ENCODE data around the gene MYO16.

The MYO16 gene

DNA sequence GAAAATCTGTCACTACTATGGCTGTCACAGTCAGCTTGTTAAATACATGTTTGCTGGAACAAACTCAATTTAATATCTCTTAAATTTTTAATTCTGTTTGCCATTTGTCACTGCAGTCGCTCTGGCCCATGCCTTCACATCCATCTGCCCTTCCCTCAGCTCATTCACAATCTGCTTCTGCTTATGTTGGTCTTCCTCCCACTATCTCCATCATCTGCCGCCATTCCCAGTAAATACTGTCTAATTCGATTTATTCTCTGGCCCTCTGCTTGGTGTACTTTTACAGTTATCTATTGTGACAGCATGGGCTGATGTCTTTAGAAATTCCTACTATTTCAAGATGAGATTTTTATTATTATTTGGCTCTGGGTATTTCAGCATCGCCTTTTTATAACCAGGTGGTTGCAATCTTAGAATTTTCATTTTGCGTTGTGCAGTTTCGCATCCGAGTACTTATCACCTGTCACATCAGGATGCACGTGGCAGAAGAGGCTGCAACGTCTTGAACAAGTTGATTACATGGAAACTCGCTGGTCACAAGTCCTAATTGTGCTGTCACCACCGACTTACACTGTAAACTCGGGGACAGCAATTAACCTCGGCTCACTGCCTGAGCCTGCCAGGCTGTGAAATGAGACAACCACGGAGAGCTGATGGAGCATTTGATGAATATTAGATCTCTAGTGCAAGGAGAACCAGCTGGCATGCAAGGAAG, 158.4 kb downstream of the MYO16 start:
- no peak overlapping the region for H3K27ac ChIP-seq
- TF ChIP-seq, protein P1, sequence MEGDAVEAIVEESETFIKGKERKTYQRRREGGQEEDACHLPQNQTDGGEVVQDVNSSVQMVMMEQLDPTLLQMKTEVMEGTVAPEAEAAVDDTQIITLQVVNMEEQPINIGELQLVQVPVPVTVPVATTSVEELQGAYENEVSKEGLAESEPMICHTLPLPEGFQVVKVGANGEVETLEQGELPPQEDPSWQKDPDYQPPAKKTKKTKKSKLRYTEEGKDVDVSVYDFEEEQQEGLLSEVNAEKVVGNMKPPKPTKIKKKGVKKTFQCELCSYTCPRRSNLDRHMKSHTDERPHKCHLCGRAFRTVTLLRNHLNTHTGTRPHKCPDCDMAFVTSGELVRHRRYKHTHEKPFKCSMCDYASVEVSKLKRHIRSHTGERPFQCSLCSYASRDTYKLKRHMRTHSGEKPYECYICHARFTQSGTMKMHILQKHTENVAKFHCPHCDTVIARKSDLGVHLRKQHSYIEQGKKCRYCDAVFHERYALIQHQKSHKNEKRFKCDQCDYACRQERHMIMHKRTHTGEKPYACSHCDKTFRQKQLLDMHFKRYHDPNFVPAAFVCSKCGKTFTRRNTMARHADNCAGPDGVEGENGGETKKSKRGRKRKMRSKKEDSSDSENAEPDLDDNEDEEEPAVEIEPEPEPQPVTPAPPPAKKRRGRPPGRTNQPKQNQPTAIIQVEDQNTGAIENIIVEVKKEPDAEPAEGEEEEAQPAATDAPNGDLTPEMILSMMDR (IDR thresholded peaks at IDR 0.05) = no peak

DNA sequence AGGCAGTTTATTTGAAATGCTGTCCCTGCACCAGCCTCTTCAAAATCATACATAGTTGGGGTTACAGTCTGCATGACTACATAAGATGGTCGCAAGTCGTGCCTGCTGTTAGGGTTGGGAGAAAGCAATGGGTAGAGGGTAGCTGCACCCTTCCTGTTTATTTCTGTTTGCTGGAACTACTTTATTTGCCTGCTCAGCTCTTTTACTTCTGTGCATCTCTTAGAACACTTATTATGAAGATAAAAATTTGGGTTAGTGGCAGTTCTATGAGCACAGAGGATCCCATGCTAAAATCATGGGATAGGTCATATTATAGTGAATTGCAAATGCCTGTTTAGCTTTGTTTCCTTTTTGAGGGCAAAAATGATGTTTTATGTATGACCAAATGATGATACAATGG, 160.1 kb downstream of the MYO16 start:
- no peak for TF ChIP-seq ZFX (IDR thresholded peaks at IDR 0.05; ENCODE audit: borderline replicate concordance)
- TF ChIP-seq, protein P1 (IDR thresholded peaks at IDR 0.05) = no peak
- H3K27ac ChIP-seq = no peak overlapping the region

DNA sequence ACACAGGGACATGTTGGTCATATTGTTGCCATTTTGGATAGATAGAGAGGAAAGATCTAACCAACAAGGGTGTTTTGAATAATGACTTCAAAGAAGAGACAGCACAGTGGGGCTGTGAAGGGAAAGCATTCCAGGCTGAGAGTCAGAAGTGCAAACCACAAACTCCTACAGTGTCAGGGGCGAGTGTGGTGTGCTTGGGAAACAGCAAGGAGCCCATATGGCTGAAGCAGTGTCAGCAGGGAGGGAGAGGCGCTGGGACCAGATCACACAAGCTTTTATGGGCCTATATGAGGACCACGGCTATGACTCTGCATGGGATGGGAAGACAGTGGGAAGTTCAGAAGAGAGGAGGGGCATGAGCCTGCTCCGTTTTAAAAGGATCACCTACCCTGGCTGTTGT, 166.4 kb downstream of the MYO16 start:
- no peak overlapping the region for H3K27ac ChIP-seq
- TF ChIP-seq, protein P1 (IDR thresholded peaks at IDR 0.05) = no peak
- no peak for TF ChIP-seq ZFX (IDR thresholded peaks at IDR 0.05; ENCODE audit: borderline replicate concordance)

DNA sequence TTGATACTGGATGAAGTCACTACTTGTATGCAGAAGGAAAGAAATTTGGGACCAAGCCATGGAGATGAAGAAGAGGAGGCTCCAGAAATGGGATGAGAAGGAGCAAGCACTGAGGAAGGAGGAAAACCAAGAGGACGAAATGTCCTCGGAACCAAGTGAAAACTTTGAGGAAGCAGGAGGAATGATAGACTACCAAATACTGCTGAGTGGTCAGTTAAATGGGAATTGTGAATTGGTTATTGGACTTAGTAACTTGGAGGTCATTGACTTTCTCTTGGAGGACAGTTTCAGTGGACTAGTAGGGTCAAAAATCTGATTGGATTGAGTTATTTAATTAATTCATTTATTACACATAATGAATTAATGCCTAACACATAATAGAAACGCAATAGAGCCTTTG, 167.9 kb downstream of the MYO16 start:
- H3K27ac ChIP-seq = no peak overlapping the region
- TF ChIP-seq, protein P1 (IDR thresholded peaks at IDR 0.05) = no peak
- no peak for TF ChIP-seq ZFX (IDR thresholded peaks at IDR 0.05; ENCODE audit: borderline replicate concordance)

DNA sequence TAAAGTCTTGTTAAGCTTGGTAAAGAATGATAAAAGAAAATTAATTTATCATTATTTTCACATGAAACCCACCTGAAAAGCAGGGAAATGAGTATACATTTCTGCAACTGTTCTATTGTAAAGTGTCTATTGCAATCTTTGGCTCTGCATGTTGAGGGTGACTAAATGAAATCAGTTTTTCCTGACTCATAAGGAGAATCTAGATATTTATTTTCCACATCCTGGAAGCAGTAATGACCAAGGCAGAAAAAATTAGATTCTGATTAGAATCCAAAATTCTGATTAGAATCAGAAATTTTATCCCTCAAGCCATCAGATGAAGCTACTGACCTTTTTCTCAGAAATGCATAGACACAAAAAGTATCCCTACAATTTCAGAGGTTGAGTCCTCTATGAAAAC, 178.4 kb downstream of the MYO16 start:
- H3K27ac ChIP-seq = no peak overlapping the region
- TF ChIP-seq, protein P1 (IDR thresholded peaks at IDR 0.05) = no peak
- no peak for TF ChIP-seq ZFX (IDR thresholded peaks at IDR 0.05; ENCODE audit: borderline replicate concordance)

DNA sequence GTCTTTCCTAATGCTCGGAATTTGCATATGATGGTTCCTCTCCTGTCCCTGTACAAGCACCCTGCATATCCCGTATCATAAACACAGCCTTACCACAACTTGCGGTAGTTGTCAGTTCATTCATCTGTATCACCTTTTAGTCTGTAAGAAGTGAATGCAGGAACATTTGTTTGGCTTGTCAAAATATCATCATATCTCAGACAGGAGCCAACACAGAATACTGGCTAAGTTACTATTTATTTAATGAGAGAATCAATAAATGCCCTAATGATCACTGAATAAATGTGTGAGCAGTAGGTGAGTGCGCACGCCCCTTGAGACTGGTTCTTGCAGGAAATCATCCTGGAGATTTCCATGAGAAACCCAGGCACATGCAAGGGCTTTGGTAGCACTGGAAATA, 182.8 kb downstream of the MYO16 start:
- no peak for TF ChIP-seq ZFX (IDR thresholded peaks at IDR 0.05; ENCODE audit: borderline replicate concordance)
- TF ChIP-seq, protein P1 (IDR thresholded peaks at IDR 0.05) = no peak
- H3K27ac ChIP-seq = no peak overlapping the region

DNA sequence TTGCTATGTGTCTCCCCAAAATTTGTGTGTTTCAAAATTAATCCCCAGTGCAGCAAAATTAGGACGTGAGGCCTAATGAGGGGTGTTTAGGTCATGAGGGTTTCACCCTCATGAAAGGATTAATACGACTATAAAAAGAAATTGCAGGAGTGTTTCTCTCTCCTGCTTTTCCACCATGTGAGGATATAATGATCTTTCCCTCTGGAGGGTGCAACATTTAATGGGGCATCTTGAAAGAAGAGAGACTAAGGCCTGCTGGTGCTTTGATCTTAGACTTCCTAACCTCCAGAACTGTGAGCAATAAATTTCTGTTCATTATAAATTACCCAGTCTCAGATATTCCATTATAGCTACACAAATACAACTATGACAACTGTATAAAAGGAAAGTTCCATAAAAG, 183.2 kb downstream of the MYO16 start:
- no peak overlapping the region for H3K27ac ChIP-seq
- TF ChIP-seq, protein P1 (IDR thresholded peaks at IDR 0.05) = no peak
- TF ChIP-seq ZFX (IDR thresholded peaks at IDR 0.05; ENCODE audit: borderline replicate concordance) = no peak
